Measurements from ENCODE around the gene KRAS.

The KRAS gene

DNA sequence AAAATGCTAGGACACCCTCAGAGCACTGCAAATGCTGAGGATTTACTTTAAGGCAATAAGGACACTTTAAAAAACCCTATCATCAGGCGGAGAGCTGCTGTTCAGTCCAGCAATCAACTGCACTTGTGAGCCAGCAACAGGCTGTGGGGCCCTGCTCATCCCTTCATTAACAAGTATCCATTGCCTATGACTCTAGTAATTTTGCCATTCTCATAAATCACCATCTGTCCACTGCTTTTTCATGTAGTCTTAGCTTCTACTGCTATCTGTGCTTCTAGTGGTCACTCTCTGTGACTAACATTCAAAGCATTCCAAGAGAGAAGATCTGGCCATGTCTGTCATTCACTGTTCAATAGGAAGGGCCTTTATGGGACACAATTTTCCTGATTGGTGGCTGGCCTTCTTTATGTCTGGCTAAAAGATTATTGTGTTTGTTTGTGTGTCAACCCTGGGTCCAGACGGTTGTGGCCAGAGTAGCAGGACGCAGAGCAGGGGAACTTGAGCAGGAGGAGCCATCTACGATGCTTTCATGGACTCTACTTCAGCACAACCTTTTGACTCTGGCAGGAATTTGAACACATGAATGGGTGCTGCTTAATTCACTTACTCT lies 3.6 kb upstream of the KRAS start:
- TF ChIP-seq SNAI2 (CRISPR knock-in tag; IDR thresholded peaks at IDR 0.05) (no peak), OSR1 (CRISPR knock-in tag; IDR thresholded peaks at IDR 0.05) (no peak), TCF4 (CRISPR knock-in tag; IDR thresholded peaks at IDR 0.05; ENCODE audit: borderline replicate concordance) (no peak), CSDC2 (CRISPR knock-in tag; IDR thresholded peaks at IDR 0.05) (no peak), ESRRG (CRISPR knock-in tag; IDR thresholded peaks at IDR 0.05) (no peak), ZC3H10 (CRISPR knock-in tag; IDR thresholded peaks at IDR 0.05) (no peak), ZNF70 (CRISPR knock-in tag; IDR thresholded peaks at IDR 0.05) (no peak), GLIS3 (CRISPR knock-in tag; IDR thresholded peaks at IDR 0.05) (no peak), ISL1 (CRISPR knock-in tag; IDR thresholded peaks at IDR 0.05) (no peak), TOX (CRISPR knock-in tag; IDR thresholded peaks at IDR 0.05; ENCODE audit: borderline replicate concordance) (no peak), RARB (CRISPR knock-in tag; IDR thresholded peaks at IDR 0.05) (no peak), ZFP3 (CRISPR knock-in tag; IDR thresholded peaks at IDR 0.05) (no peak)
- TF ChIP-seq, protein P1, sequence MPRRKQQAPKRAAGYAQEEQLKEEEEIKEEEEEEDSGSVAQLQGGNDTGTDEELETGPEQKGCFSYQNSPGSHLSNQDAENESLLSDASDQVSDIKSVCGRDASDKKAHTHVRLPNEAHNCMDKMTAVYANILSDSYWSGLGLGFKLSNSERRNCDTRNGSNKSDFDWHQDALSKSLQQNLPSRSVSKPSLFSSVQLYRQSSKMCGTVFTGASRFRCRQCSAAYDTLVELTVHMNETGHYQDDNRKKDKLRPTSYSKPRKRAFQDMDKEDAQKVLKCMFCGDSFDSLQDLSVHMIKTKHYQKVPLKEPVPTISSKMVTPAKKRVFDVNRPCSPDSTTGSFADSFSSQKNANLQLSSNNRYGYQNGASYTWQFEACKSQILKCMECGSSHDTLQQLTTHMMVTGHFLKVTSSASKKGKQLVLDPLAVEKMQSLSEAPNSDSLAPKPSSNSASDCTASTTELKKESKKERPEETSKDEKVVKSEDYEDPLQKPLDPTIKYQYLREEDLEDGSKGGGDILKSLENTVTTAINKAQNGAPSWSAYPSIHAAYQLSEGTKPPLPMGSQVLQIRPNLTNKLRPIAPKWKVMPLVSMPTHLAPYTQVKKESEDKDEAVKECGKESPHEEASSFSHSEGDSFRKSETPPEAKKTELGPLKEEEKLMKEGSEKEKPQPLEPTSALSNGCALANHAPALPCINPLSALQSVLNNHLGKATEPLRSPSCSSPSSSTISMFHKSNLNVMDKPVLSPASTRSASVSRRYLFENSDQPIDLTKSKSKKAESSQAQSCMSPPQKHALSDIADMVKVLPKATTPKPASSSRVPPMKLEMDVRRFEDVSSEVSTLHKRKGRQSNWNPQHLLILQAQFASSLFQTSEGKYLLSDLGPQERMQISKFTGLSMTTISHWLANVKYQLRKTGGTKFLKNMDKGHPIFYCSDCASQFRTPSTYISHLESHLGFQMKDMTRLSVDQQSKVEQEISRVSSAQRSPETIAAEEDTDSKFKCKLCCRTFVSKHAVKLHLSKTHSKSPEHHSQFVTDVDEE (CRISPR knock-in tag; IDR thresholded peaks at IDR 0.05), result no peak
- TF ChIP-seq, protein P2, sequence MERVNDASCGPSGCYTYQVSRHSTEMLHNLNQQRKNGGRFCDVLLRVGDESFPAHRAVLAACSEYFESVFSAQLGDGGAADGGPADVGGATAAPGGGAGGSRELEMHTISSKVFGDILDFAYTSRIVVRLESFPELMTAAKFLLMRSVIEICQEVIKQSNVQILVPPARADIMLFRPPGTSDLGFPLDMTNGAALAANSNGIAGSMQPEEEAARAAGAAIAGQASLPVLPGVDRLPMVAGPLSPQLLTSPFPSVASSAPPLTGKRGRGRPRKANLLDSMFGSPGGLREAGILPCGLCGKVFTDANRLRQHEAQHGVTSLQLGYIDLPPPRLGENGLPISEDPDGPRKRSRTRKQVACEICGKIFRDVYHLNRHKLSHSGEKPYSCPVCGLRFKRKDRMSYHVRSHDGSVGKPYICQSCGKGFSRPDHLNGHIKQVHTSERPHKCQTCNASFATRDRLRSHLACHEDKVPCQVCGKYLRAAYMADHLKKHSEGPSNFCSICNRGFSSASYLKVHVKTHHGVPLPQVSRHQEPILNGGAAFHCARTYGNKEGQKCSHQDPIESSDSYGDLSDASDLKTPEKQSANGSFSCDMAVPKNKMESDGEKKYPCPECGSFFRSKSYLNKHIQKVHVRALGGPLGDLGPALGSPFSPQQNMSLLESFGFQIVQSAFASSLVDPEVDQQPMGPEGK (CRISPR knock-in tag; IDR thresholded peaks at IDR 0.05; ENCODE audit: borderline replicate concordance), result no peak
- ATAC-seq, result no peak

DNA sequence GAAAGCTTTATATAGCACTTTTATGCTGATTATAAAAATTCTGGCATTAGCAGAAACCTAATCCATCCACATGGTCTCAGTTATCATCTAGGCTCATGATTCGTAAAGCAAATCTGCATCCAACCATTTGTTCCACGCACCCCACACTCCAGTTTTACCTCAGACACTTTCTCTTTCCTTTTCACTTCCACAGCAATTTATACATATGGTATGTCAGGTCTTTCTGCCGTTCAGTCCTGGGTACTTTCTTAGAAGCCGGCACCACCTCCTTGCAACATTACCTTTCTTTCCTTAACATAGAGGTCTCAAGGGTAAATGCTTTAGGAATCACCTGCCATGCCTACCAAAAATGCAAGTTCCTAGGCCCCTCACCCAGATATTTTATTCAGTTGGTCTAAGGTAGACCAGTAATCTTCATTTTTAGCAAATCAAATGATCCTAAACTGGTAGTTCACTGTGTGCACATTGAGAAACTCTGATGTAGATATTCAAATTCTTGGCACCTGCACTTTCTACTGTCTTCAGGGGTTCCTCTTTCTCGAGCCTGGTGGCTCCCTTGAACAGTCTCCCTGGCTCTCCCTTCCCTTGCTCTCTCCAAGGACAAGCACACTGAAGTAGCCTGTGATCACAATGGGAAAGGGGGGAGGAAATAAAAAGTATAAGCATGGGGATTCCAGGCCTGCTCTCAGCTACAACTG lies 2.8 kb upstream of the KRAS start:
- ATAC-seq, result no peak
- TF ChIP-seq ARNTL (CRISPR knock-in tag; IDR thresholded peaks at IDR 0.05; ENCODE audit: borderline replicate concordance, low read depth), result no peak
- TF ChIP-seq, protein P3, sequence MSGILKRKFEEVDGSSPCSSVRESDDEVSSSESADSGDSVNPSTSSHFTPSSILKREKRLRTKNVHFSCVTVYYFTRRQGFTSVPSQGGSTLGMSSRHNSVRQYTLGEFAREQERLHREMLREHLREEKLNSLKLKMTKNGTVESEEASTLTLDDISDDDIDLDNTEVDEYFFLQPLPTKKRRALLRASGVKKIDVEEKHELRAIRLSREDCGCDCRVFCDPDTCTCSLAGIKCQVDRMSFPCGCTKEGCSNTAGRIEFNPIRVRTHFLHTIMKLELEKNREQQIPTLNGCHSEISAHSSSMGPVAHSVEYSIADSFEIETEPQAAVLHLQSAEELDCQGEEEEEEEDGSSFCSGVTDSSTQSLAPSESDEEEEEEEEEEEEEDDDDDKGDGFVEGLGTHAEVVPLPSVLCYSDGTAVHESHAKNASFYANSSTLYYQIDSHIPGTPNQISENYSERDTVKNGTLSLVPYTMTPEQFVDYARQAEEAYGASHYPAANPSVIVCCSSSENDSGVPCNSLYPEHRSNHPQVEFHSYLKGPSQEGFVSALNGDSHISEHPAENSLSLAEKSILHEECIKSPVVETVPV (CRISPR knock-in tag; IDR thresholded peaks at IDR 0.05), result no peak
- no peak for TF ChIP-seq ZNF70 (CRISPR knock-in tag; IDR thresholded peaks at IDR 0.05)
- TF ChIP-seq SNAI2 (CRISPR knock-in tag; IDR thresholded peaks at IDR 0.05), result no peak
- no peak for TF ChIP-seq ZFP3 (CRISPR knock-in tag; IDR thresholded peaks at IDR 0.05)
- TF ChIP-seq OSR1 (CRISPR knock-in tag; IDR thresholded peaks at IDR 0.05), result no peak
- TF ChIP-seq ESRRG (CRISPR knock-in tag; IDR thresholded peaks at IDR 0.05), result no peak
- TF ChIP-seq ZFP30 (CRISPR knock-in tag; IDR thresholded peaks at IDR 0.05), result no peak
- no peak for TF ChIP-seq TCF4 (CRISPR knock-in tag; IDR thresholded peaks at IDR 0.05; ENCODE audit: borderline replicate concordance)
- no peak for TF ChIP-seq BACH2 (CRISPR knock-in tag; IDR thresholded peaks at IDR 0.05; ENCODE audit: borderline replicate concordance)
- no peak for TF ChIP-seq TOX (CRISPR knock-in tag; IDR thresholded peaks at IDR 0.05; ENCODE audit: borderline replicate concordance)

DNA sequence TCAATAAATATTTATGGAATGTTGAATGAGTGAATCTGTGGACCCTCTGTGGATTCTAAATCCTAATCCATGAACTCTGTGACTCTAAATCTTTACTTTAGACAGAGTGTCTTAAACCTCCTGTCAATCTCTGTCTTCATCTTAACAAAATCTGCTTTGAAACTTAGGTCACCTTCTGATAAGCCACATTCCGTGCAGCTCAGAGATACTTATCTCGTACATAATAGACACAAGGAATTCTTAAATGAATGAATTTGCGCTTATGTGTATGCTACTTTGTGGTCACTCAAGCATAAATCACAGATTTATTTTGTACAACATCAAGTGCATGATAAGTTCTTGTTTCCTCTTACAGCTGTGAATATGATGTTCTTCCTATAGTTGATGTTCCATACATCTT lies 2.2 kb upstream of the KRAS start:
- no peak for TF ChIP-seq ZFP30 (CRISPR knock-in tag; IDR thresholded peaks at IDR 0.05)
- no peak for TF ChIP-seq ARNTL (CRISPR knock-in tag; IDR thresholded peaks at IDR 0.05; ENCODE audit: borderline replicate concordance, low read depth)
- no peak for TF ChIP-seq ISL1 (CRISPR knock-in tag; IDR thresholded peaks at IDR 0.05)
- no peak for TF ChIP-seq GLIS3 (CRISPR knock-in tag; IDR thresholded peaks at IDR 0.05)
- no peak for TF ChIP-seq ZNF565 (CRISPR knock-in tag; conservative IDR thresholded peaks at IDR 0.05; ENCODE audit: low read depth)
- no peak for TF ChIP-seq ZC3H10 (CRISPR knock-in tag; IDR thresholded peaks at IDR 0.05)
- TF ChIP-seq OSR1 (CRISPR knock-in tag; IDR thresholded peaks at IDR 0.05), result no peak
- TF ChIP-seq, protein P1 (CRISPR knock-in tag; IDR thresholded peaks at IDR 0.05), result no peak
- TF ChIP-seq BACH2 (CRISPR knock-in tag; IDR thresholded peaks at IDR 0.05; ENCODE audit: borderline replicate concordance), result no peak
- TF ChIP-seq, protein P4, sequence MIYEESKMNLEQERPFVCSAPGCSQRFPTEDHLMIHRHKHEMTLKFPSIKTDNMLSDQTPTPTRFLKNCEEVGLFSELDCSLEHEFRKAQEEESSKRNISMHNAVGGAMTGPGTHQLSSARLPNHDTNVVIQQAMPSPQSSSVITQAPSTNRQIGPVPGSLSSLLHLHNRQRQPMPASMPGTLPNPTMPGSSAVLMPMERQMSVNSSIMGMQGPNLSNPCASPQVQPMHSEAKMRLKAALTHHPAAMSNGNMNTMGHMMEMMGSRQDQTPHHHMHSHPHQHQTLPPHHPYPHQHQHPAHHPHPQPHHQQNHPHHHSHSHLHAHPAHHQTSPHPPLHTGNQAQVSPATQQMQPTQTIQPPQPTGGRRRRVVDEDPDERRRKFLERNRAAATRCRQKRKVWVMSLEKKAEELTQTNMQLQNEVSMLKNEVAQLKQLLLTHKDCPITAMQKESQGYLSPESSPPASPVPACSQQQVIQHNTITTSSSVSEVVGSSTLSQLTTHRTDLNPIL (CRISPR knock-in tag; IDR thresholded peaks at IDR 0.05; ENCODE audit: low read depth), result no peak
- no peak for ATAC-seq

Measured in SK-N-SH treated with all-trans-retinoic acid at 6 μM for 48 hours (cell line).